ENCODE results near the gene CARNS1.

Gene CARNS1

DNA sequence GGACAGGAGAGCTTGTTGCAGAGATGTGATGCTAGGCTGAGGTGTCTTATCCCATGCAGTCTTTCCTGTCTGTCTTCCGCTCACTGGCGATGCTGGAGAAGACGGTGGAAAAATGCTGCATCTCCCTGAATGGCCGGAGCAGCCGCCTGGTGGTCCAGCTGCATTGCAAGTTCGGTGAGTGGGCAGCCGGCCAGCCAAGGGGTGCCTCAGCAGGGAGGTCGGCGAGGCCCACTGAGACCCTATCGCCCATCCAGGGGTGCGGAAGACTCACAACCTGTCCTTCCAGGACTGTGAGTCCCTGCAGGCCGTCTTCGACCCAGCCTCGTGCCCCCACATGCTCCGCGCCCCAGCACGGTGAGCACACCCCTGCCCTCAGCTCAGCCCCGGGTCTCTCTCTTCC, 22.0 kb upstream of the CARNS1 start:
- TF ChIP-seq, protein P1, sequence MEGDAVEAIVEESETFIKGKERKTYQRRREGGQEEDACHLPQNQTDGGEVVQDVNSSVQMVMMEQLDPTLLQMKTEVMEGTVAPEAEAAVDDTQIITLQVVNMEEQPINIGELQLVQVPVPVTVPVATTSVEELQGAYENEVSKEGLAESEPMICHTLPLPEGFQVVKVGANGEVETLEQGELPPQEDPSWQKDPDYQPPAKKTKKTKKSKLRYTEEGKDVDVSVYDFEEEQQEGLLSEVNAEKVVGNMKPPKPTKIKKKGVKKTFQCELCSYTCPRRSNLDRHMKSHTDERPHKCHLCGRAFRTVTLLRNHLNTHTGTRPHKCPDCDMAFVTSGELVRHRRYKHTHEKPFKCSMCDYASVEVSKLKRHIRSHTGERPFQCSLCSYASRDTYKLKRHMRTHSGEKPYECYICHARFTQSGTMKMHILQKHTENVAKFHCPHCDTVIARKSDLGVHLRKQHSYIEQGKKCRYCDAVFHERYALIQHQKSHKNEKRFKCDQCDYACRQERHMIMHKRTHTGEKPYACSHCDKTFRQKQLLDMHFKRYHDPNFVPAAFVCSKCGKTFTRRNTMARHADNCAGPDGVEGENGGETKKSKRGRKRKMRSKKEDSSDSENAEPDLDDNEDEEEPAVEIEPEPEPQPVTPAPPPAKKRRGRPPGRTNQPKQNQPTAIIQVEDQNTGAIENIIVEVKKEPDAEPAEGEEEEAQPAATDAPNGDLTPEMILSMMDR (conservative IDR thresholded peaks at IDR 0.05): no peak
- no peak for TF ChIP-seq ZFX (IDR thresholded peaks at IDR 0.05)

DNA sequence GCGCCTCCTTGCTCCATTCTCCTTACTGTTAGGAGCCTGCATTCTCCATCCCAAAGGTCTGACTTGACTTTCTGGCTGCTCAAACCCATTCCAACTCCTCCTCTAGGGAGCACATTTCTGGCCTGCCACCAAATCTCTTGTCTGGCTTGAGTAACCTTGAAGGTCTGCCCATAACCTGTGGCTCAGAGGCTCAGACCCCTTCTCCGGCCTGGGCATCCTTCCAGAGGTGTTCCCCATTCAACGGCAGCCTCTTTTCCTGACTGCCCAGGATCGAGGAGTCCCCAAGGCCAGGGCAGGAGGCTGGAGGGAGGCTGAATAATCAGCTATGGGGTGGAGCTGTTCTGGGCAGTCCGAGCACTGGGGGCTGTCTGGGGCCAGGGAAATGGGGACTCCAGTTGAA, 21.5 kb upstream of the CARNS1 start:
- H3K27ac ChIP-seq: no peak overlapping the region
- no peak for TF ChIP-seq ZFX (IDR thresholded peaks at IDR 0.05)
- TF ChIP-seq, protein P1 (conservative IDR thresholded peaks at IDR 0.05): no peak

More for the DNA sequence above, 22.0 kb upstream of the CARNS1 start:
- H3K27ac ChIP-seq: no peak overlapping the region

DNA sequence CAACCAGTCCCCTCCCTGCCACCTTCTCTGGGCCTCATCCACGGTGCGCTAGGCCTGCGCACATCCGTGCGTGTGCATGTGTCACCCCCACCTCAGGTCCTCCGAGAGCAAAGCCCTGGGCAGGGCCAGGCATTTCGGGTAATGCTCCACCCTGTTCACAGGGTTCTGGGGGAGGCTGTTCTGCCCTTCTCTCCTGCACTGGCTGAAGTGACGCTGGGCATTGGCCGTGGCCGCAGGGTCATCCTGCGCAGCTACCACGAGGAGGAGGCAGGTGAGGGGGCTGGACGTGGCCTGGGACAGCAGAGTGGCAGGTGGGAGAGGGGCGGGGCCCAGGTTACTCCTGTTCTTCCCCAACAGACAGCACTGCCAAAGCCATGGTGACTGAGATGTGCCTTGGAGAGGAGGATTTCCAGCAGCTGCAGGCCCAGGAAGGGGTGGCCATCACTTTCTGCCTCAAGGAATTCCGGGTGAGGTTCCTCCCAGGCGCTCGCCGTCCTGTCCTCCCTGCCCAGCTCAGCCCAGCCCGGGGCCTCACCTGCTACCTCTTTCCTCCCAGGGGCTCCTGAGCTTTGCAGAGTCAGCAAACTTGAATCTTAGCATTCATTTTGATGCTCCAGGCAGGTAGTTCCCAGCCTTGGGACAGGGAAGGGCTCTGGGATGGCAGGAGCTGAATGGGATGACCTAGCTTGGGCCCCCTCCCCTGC, 19.8 kb upstream of the CARNS1 start:
- TF ChIP-seq, protein P1 (conservative IDR thresholded peaks at IDR 0.05): no peak
- TF ChIP-seq ZFX (IDR thresholded peaks at IDR 0.05): no peak
- H3K27ac ChIP-seq: no peak overlapping the region

DNA sequence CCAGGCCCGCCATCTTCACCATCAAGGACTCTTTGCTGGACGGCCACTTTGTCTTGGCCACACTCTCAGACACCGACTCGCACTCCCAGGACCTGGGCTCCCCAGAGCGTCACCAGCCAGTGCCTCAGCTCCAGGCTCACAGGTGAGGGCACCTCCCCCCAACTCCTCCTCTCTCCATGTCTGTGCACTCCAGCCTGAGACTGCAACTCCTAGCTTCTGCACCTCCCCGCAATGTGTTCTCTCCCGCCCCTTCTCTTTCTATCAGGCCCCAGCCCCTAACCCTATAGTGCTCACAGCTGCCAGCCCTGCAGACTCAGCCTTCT, 19.3 kb upstream of the CARNS1 start:
- no peak overlapping the region for H3K27ac ChIP-seq
- no peak for TF ChIP-seq ZFX (IDR thresholded peaks at IDR 0.05)
- TF ChIP-seq, protein P1 (conservative IDR thresholded peaks at IDR 0.05): no peak

DNA sequence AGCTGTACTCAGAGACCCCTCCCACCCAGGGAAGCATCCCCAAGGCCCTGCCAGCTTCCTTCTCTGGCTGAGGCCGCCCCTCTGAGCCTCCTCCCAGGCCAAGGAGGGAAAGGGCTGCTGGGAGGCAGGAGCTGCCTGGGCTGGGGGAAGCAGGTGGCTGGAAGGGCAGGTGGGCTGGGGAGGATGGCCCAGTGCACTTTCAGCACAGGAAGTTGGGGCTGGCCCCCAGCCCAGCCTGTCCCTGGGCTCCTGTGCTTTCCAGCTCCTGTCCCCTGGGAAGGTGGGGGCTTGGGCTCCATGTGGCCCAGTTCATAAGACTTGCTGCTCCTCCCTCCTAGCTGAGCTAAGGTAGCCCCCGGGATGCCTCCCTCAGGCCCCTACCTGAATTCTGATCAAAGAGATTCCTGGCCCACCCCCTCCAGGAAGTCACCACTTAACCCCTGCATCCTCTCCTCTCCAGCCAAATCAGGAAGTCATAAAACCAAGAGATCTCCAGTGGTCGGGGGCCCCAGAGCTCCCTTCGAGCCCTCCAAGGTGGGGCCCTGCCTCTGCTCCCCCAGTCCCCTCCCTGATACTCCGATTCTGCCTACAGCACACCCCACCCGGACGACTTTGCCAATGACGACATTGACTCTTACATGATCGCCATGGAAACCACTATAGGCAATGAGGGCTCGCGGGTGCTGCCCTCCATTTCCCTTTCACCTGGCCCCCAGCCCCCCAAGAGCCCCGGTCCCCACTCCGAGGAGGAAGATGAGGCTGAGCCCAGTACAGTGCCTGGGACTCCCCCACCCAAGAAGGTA, 18.7 kb upstream of the CARNS1 start:
- TF ChIP-seq, protein P1 (conservative IDR thresholded peaks at IDR 0.05): no peak
- H3K27ac ChIP-seq: no peak overlapping the region

DNA sequence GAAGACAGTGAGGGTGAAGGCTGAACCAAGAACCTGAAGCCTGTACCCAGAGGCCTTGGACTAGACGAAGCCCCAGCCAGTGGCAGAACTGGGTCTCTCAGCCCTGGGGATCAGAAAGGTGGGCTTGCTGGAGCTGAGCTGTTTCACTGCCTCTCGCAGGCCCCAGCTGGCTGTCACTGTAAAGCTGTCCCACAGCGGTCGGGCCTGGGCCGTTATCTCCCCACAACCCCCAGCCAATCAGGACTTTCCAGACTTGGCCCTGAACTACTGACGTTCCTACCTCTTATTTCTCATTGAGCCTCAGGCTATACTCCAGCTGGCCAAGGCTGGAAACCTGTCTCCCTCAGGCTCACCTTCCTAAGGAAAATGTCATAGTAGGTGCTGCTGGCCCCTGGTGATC, 17.9 kb upstream of the CARNS1 start:
- no peak for TF ChIP-seq ZFX (IDR thresholded peaks at IDR 0.05)
- TF ChIP-seq, protein P1 (conservative IDR thresholded peaks at IDR 0.05): no peak
- no peak overlapping the region for H3K27ac ChIP-seq

DNA sequence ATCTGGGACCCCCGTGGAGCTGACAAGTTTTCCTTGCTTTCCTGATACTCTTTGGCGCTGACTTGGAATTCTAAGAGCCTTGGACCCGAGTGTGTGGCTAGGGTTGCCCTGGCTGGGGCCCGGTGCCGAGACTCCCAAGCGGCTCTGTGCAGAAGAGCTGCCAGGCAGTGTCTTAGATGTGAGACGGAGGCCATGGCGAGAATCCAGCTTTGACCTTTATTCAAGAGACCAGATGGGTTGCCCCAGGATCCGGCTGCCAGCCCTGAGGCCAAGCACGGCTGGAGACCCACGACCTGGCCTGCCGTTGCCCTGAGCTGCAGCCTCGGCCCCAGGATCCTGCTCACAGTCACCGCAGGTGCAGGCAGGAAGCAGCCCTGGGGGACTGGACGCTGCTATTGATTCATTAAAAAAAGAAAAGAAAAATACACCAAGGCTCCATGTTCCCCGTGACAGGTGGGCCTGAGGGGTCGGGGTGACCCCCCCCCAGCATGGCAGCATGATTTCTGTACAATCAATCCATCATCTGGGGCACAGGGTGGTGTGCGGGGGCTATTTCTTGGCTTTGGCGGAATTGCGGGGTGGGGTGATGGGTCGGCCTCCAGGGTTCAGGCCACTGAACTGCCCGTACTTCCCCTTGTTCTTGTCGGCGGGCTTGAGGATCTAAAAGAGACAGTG, 17.4 kb upstream of the CARNS1 start:
- no peak overlapping the region for H3K27ac ChIP-seq
- TF ChIP-seq ZFX (IDR thresholded peaks at IDR 0.05): no peak
- TF ChIP-seq, protein P1 (conservative IDR thresholded peaks at IDR 0.05): no peak
